ENCODE measurements around the gene KIAA0513. TPM values are rescaled to one million over a fixed set of nuclear protein-coding genes. Genes with fewer than 3 reads are reported as not detected.
"Not testable (repeated sequence)": the region's sequence is repeated elsewhere in the genome, so short reads cannot be mapped to it uniquely, and the experiment has no call there.

The KIAA0513 gene
- total RNA-seq, 1 donor from 2014 or later = 10.3 TPM

DNA sequence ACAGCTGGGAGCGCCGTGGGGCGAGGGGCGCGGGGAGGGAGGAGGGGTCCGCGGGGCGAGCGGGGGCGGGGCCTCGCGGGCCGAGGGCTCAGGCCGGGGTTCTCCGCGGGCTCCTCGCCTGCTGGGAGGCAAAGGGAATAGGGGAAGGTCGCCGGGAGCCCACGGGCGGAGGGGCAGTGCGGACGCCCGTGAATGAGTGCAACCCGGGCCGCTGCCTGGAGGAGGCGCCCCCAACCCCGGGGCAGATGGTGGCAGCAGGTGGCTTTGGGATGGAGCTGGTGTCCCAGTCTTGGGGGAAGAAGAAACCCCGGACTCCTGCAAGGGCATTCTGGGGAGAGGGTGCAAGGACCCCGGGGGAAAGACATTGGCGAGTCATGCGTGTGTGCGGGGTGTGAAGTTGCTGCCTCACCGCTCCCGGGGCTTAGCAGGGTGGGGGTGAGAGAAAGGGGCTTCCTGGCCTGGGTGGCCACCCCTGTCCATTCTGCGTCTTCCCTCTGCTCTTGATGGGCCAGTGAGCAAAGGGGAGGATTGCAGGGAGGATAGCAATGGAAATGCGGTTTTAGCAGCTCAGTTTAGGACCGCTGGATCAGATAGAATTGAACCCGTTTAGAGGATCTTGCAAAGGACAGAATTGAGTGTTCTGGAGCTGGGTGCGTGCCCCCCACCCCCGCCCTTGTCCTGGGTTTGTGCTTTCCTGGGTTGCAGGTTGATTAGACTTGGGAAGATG lies 526 bp downstream of the KIAA0513 start:
- Mint-ChIP-seq H3K4me3 (peak overlapping the region; percentile 88), H3K9me3 (no peaks in the 10 kb centered on the region), H3K36me3 (ENCODE audit: low read depth) (no peaks in the 10 kb centered on the region), H3K4me1 (peaks cover 30% of the 10 kb centered on the region), H3K27ac (ENCODE audit: unreplicated experiment) (no peak overlapping the region), H3K27me3 (ENCODE audit: low read depth) (peaks cover 23% of the 10 kb centered on the region)
- TF ChIP-seq, protein P1, sequence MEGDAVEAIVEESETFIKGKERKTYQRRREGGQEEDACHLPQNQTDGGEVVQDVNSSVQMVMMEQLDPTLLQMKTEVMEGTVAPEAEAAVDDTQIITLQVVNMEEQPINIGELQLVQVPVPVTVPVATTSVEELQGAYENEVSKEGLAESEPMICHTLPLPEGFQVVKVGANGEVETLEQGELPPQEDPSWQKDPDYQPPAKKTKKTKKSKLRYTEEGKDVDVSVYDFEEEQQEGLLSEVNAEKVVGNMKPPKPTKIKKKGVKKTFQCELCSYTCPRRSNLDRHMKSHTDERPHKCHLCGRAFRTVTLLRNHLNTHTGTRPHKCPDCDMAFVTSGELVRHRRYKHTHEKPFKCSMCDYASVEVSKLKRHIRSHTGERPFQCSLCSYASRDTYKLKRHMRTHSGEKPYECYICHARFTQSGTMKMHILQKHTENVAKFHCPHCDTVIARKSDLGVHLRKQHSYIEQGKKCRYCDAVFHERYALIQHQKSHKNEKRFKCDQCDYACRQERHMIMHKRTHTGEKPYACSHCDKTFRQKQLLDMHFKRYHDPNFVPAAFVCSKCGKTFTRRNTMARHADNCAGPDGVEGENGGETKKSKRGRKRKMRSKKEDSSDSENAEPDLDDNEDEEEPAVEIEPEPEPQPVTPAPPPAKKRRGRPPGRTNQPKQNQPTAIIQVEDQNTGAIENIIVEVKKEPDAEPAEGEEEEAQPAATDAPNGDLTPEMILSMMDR (conservative IDR thresholded peaks at IDR 0.05) = peak; percentile 50
- no peak for DNase-seq (ENCODE audit: low read depth, low spot score)

DNA sequence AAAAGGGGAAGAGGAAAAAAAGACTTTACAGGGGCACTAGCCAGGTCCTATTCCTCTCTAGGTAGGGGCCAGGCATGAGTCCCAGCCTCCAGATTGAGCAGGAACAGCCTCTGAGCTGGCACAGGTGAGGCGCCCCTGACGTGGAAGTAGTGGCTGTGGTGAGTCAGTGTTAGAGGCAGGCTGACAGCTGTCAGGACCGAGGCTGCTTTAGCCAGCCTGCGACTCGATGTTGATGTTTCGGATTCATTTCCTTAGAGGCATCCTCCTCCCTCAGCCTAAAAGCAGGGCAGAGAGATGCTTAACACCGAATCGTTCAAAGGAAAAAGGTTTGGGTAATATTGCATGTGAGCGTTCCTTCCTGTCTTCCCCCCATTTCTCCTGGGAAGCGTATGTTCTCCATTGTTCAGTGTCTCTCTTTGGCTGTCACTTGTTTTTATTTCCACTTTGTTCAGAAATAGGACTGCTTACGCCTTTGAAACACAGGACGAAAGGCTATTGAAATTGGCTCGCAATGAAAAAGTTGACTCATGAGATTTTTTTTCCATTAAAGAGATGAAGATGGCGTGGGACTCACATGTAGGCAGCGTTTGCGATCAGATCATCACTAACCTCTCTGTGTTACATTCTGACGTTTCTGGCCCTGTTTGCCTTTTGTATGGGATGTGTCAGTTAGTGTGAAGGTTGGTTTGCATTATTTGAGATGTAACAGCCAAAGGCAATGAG lies 1.3 kb downstream of the KIAA0513 start:
- Mint-ChIP-seq H3K27me3 (ENCODE audit: low read depth) (peaks cover 23% of the 10 kb centered on the region), H3K27ac (ENCODE audit: unreplicated experiment) (no peak overlapping the region), H3K9me3 (no peaks in the 10 kb centered on the region), H3K36me3 (ENCODE audit: low read depth) (no peaks in the 10 kb centered on the region), H3K4me1 (peaks cover 33% of the 10 kb centered on the region), H3K4me3 (peak overlapping the region; percentile 88)
- no peak for DNase-seq (ENCODE audit: low read depth, low spot score)
- TF ChIP-seq, protein P1 (conservative IDR thresholded peaks at IDR 0.05) = no peak

DNA sequence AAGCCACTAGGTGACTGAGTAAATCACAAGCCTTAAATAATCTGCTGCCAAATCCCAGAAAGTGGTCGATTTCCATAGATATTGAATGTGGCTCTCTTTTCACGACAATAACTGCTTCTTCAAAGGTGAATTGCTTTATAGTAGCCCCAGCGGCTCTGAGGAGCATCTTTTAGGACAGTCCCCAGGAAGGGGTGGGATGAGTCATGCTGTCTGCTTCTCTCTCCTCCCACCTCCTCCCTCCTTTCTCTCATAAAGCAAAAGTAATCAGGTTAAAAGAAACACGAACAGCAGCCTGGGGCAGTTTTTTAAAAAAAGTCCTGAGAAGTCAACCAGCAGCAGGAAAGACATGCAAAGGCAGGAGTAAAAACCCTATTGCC lies 1.8 kb downstream of the KIAA0513 start:
- no peak overlapping the region for H3K27ac Mint-ChIP-seq (ENCODE audit: unreplicated experiment)
- H3K27me3 Mint-ChIP-seq (ENCODE audit: low read depth) = peaks cover 23% of the 10 kb centered on the region
- TF ChIP-seq, protein P1 (conservative IDR thresholded peaks at IDR 0.05) = peak; percentile 12
- DNase-seq (ENCODE audit: low read depth, low spot score) = no peak
- H3K4me1 Mint-ChIP-seq = peaks cover 33% of the 10 kb centered on the region
- no peaks in the 10 kb centered on the region for H3K36me3 Mint-ChIP-seq (ENCODE audit: low read depth)
- no peaks in the 10 kb centered on the region for H3K9me3 Mint-ChIP-seq
- peak overlapping the region; percentile 88 for H3K4me3 Mint-ChIP-seq

DNA sequence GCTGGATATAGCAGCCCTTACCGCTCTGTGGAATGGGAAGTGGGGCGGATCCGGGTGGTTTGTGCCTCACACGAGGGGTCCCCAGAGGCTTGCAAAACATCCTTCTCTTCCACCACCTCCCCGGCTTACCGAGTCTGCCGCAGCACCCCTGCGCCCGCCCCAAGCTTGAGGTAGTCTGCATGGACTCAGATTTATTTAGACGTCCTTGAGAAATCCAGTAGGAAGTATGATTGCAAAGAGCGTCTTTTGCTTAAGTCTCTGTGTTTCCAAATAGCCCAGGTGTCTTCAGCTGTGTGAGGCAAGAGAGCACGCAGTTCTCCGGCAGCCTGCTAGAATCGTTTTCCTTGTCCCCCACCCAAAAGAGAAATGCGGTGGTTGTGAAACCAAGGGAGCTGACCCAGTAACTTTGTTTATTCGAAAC lies 2.4 kb downstream of the KIAA0513 start:
- DNase-seq (ENCODE audit: low read depth, low spot score) = no peak
- Mint-ChIP-seq H3K27ac (ENCODE audit: unreplicated experiment) (no peak overlapping the region), H3K9me3 (no peaks in the 10 kb centered on the region), H3K36me3 (ENCODE audit: low read depth) (no peaks in the 10 kb centered on the region), H3K27me3 (ENCODE audit: low read depth) (peaks cover 23% of the 10 kb centered on the region), H3K4me3 (peak overlapping the region; percentile 88), H3K4me1 (peaks cover 33% of the 10 kb centered on the region)
- TF ChIP-seq, protein P1 (conservative IDR thresholded peaks at IDR 0.05) = no peak

DNA sequence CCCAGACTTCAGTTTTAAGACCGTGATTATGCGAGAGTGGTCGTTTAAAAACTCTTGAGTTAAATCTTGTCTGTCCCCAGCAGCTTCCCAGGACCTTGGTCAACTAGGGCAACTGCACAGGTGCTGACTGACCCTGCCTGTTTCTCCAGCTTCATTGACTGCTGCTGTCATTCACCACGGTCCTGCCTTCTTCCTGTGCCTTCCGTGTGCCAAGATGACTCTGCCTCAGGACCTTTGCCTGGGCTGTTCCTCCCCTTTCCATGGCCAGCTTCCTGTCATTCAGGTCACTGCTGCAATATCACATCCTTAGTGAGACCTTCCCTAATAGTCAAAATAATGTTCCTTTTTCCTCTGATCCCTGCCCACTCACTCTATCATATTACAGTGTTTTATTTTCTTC lies 3.9 kb downstream of the KIAA0513 start:
- no peak overlapping the region for H3K27ac Mint-ChIP-seq (ENCODE audit: unreplicated experiment)
- peaks cover 23% of the 10 kb centered on the region for H3K27me3 Mint-ChIP-seq (ENCODE audit: low read depth)
- DNase-seq (ENCODE audit: low read depth, low spot score) = no peak
- no peaks in the 10 kb centered on the region for H3K9me3 Mint-ChIP-seq
- TF ChIP-seq, protein P1 (conservative IDR thresholded peaks at IDR 0.05) = no peak
- peaks cover 33% of the 10 kb centered on the region for H3K4me1 Mint-ChIP-seq
- peak overlapping the region; percentile 0 for H3K4me3 Mint-ChIP-seq
- no peaks in the 10 kb centered on the region for H3K36me3 Mint-ChIP-seq (ENCODE audit: low read depth)

DNA sequence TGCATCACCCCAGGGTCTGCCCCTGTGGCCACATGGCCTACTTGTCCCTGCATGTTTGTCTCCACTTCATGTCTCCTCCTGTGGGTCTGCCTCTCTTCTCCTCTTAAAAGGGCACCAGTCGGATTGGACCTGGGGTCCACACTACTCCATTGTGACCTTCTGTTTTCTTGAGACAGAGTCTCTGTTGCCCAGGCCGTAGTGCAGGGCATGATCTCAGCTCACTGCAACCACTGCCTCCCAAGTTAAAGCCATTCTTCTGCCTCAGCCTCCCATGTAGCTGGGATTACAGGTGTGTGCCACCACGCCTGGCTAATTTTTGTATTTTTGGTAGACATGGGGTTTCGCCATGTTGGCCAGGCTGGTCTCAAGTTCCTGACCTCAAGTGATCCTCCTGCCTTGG lies 4.6 kb downstream of the KIAA0513 start:
- not testable (repeated sequence) for H3K27ac Mint-ChIP-seq (ENCODE audit: unreplicated experiment); DNase-seq (ENCODE audit: low read depth, low spot score); H3K4me3 Mint-ChIP-seq; H3K36me3 Mint-ChIP-seq (ENCODE audit: low read depth); H3K9me3 Mint-ChIP-seq
- Mint-ChIP-seq H3K4me1 (peaks cover 28% of the 10 kb centered on the region), H3K27me3 (ENCODE audit: low read depth) (peaks cover 23% of the 10 kb centered on the region)

Measured in neural crest cell (in vitro differentiated cells).